H9 (cell line): ENCODE results near the gene RABGAP1L. TPM values are rescaled to one million over a fixed set of nuclear protein-coding genes. Genes with fewer than 3 reads are reported as not detected.

Experiments
- DNase-seq: peaks from one replicate; pipeline ENCODE4 v3.0.0-alpha.2; 2017
- H2AFZ ChIP-seq: one replicate; pipeline ENCODE4 v1.6.1; 2013; ENCODE audit warnings: mild to moderate bottlenecking, low read length, control low read depth, moderate library complexity
- H2AK5ac ChIP-seq: 2 replicates; pipeline ENCODE4 v1.6.1; 2013; ENCODE audit warnings: low read length, control low read depth, mixed read lengths; ENCODE audit not compliant: insufficient read length
- H2BK120ac ChIP-seq: one replicate; pipeline ENCODE4 v1.6.1; 2013; ENCODE audit warnings: low read depth, mild to moderate bottlenecking, low read length, control low read depth, inconsistent platforms; ENCODE audit not compliant: poor library complexity, severe bottlenecking
- H2BK12ac ChIP-seq: 2 replicates; pipeline ENCODE4 v1.6.1; 2013; ENCODE audit warnings: low read length, control low read depth, mixed read lengths, low read depth; ENCODE audit not compliant: insufficient read length
- H2BK15ac ChIP-seq: 2 replicates; pipeline ENCODE4 v1.6.1; 2013; ENCODE audit warnings: low read depth, low read length, control low read depth
- H2BK20ac ChIP-seq: one replicate; pipeline ENCODE4 v1.6.1; 2013; ENCODE audit warnings: low read depth, mild to moderate bottlenecking, low read length, control low read depth, inconsistent platforms; ENCODE audit not compliant: poor library complexity, severe bottlenecking
- H2BK5ac ChIP-seq: 2 replicates; pipeline ENCODE4 v1.6.1; 2013; ENCODE audit warnings: low read length, control low read depth, mixed read lengths; ENCODE audit not compliant: insufficient read length
- H3K14ac ChIP-seq: 2 replicates; pipeline ENCODE4 v1.6.1; 2013; ENCODE audit warnings: low read length, control low read depth; ENCODE audit not compliant: insufficient read depth
- H3K18ac ChIP-seq: 2 replicates; pipeline ENCODE4 v1.6.1; 2013; ENCODE audit warnings: low read depth, mild to moderate bottlenecking, mixed read lengths, low read length, control low read depth; ENCODE audit not compliant: insufficient read length
- H3K23ac ChIP-seq: 2 replicates; pipeline ENCODE4 v1.6.1; 2013; ENCODE audit warnings: low read length, control low read depth, mixed read lengths, low read depth; ENCODE audit not compliant: insufficient read length
- H3K23me2 ChIP-seq: 2 replicates; pipeline ENCODE4 v1.6.1; 2013; ENCODE audit warnings: low read depth, mild to moderate bottlenecking, mixed read lengths, low read length, control low read depth; ENCODE audit not compliant: insufficient read length, poor library complexity, severe bottlenecking
- H3K27ac ChIP-seq: 2 replicates; pipeline ENCODE4 v1.5.1; 2013; ENCODE audit warnings: low read length, control low read depth, mixed read lengths, low read depth; ENCODE audit not compliant: insufficient read length
- H3K27me3 ChIP-seq: 2 replicates; pipeline ENCODE4 v1.6.1; 2013; ENCODE audit warnings: low read length, control low read depth, inconsistent platforms; ENCODE audit not compliant: insufficient read depth
- H3K4ac ChIP-seq: 2 replicates; pipeline ENCODE4 v1.6.1; 2013; ENCODE audit warnings: low read depth, mild to moderate bottlenecking, control low read depth, inconsistent platforms, low read length, moderate library complexity
- H3K4me1 ChIP-seq: 2 replicates; pipeline ENCODE4 v1.6.1; 2013; ENCODE audit warnings: low read length, control low read depth, inconsistent platforms; ENCODE audit not compliant: insufficient read depth
- H3K4me2 ChIP-seq: 2 replicates; pipeline ENCODE4 v1.6.1; 2013; ENCODE audit warnings: low read length, control low read depth, mixed read lengths; ENCODE audit not compliant: insufficient read length, insufficient read depth
- H3K56ac ChIP-seq: 2 replicates; pipeline ENCODE4 v1.6.1; 2013; ENCODE audit warnings: low read depth, mild to moderate bottlenecking, mixed read lengths, low read length, control low read depth; ENCODE audit not compliant: insufficient read length
- H3K79me1 ChIP-seq: 2 replicates; pipeline ENCODE4 v1.6.1; 2013; ENCODE audit warnings: low read depth, mild to moderate bottlenecking, moderate library complexity, low read length, control low read depth, inconsistent platforms; ENCODE audit not compliant: insufficient read depth, poor library complexity, severe bottlenecking
- H3K79me2 ChIP-seq: 2 replicates; pipeline ENCODE4 v1.6.1; 2013; ENCODE audit warnings: low read length, control low read depth, inconsistent platforms; ENCODE audit not compliant: insufficient read depth
- H3K9ac ChIP-seq: 2 replicates; pipeline ENCODE4 v1.6.1; 2013; ENCODE audit warnings: low read length, control low read depth, mixed read lengths; ENCODE audit not compliant: insufficient read length; ENCODE audit errors: extremely low read depth
- H3K9me3 ChIP-seq: one replicate; pipeline ENCODE4 v1.6.1; 2013; ENCODE audit warnings: low read depth, low read length, inconsistent platforms; ENCODE audit not compliant: control insufficient read depth
- H3T11ph ChIP-seq: one replicate; pipeline ENCODE4 v1.6.1; 2013; ENCODE audit warnings: mild to moderate bottlenecking, low read length, control low read depth, inconsistent platforms
- H4K20me1 ChIP-seq: one replicate; pipeline ENCODE4 v1.6.1; 2013; ENCODE audit not compliant: control insufficient read depth, insufficient read length, insufficient read depth
- H4K5ac ChIP-seq: 2 replicates; pipeline ENCODE4 v1.6.1; 2013; ENCODE audit warnings: low read depth, mild to moderate bottlenecking, mixed read lengths, low read length, control low read depth; ENCODE audit not compliant: insufficient read length
- H4K8ac ChIP-seq: replicated peaks from 2 replicates; pipeline ENCODE4 v1.6.1; 2013; ENCODE audit warnings: low read length, control low read depth, mixed read lengths, low read depth; ENCODE audit not compliant: insufficient read length
- H4K91ac ChIP-seq: 2 replicates; pipeline ENCODE4 v1.6.1; 2013; ENCODE audit warnings: low read depth, mild to moderate bottlenecking, moderate library complexity, mixed read lengths, low read length, control low read depth; ENCODE audit not compliant: insufficient read length
- H3K27ac Mint-ChIP-seq, 3 experiments: 2 replicates in 2 of 3; 3 replicates in 1 of 3; pipeline ENCODE4 v1.8.0; 2020 to 2021; ENCODE audit warnings: mixed read lengths in 3 of 3, mild to moderate bottlenecking in 1 of 3, moderate library complexity in 1 of 3
- H3K27me3 Mint-ChIP-seq: 2 replicates; pipeline ENCODE4 v1.8.0; 2021; ENCODE audit warnings: low read depth, mild to moderate bottlenecking, moderate library complexity, mixed read lengths
- H3K36me3 Mint-ChIP-seq, 3 experiments: 2 replicates in 2 of 3; 3 replicates in 1 of 3; pipeline ENCODE4 v1.8.0; 2020 to 2021; ENCODE audit warnings: low read depth in 3 of 3, mixed read lengths in 3 of 3; ENCODE audit not compliant: insufficient read depth in 1 of 3
- H3K4me1 Mint-ChIP-seq, 2 experiments: 2 replicates each; pipeline ENCODE4 v1.8.0; 2020; ENCODE audit warnings: mixed read lengths in 2 of 2
- H3K4me3 Mint-ChIP-seq, 2 experiments: 2 replicates in 1 of 2; 3 replicates in 1 of 2; pipeline ENCODE4 v1.8.0; 2020 to 2021; ENCODE audit warnings: mild to moderate bottlenecking in 2 of 2, mixed read lengths in 2 of 2, moderate library complexity in 1 of 2
- H3K9me3 Mint-ChIP-seq, 2 experiments: 2 replicates in 1 of 2; 3 replicates in 1 of 2; pipeline ENCODE4 v1.8.0; 2020; ENCODE audit warnings: mild to moderate bottlenecking in 2 of 2, mixed read lengths in 2 of 2, moderate library complexity in 1 of 2
- CTCF ChIP-seq: fragments of 200-600 bp; sonication (generic); conservative IDR thresholded peaks from 3 replicates; pipeline ENCODE4 v1.8.0; 2021; ENCODE audit warnings: antibody characterized with exemption, mild to moderate bottlenecking
- WGBS: extraction: QIAGEN DNeasy Blood & Tissue Kit; methylation state at CpG from one replicate; pipeline ENCODE4 v1.1.7; 2013; ENCODE audit warnings: missing lambda C conversion rate, low lambda C conversion rate, mixed read lengths; ENCODE audit not compliant: insufficient read length; ENCODE audit errors: extremely low coverage; 5-methylcytosine and 5-hydroxymethylcytosine counted together
- total RNA-seq: library from RNA; stranded (reverse); gene quantifications from 2 replicates; pipeline ENCODE4 v1.2.1, GENCODE V29; 2021

The RABGAP1L gene
- total RNA-seq, 1 experiment from 2014 or later: 147 TPM

DNA sequence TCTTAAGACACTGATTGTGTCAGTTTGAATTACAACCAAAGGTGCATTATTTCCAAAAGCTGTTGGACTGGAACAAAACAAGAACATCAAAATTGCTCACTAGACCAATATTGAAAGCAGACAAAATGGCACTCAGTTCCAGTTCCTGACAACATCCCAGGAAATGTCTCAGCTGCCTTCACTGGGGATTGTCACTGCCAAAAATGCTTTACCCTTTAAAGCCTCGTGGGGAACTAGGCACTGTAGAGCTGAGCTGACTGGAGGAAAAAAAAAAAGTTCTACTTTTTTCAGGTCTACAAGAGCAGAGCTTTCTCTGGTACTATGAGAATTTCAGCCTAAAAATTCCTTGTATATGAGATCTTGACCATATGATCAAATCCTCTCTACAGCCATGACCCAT, 310.4 kb downstream of the RABGAP1L start:
- H3K56ac ChIP-seq: no peak overlapping the region
- H3K27ac ChIP-seq: no peak overlapping the region
- H3T11ph ChIP-seq: no peak overlapping the region
- no peak overlapping the region for H3K18ac ChIP-seq
- no peak overlapping the region for H4K8ac ChIP-seq
- no peaks in the 10 kb centered on the region; the same call in 1 of the 2 replicates for H3K4me1 ChIP-seq
- H4K5ac ChIP-seq: no peak overlapping the region
- no peak overlapping the region for H3K14ac ChIP-seq
- H2BK15ac ChIP-seq: no peak overlapping the region
- no peak overlapping the region for H3K4ac ChIP-seq
- no peak overlapping the region for H3K9ac ChIP-seq
- H4K91ac ChIP-seq: no peak overlapping the region
- no peak overlapping the region for H3K27ac Mint-ChIP-seq
- H2BK120ac ChIP-seq: no peak overlapping the region
- H3K4me2 ChIP-seq: no peak overlapping the region
- H2BK20ac ChIP-seq: no peak overlapping the region
- no peaks in the 10 kb centered on the region for H4K20me1 ChIP-seq
- no CpG with 5 or more reads among the region's 1 CpG for WGBS
- no peaks in the 10 kb centered on the region for H3K23me2 ChIP-seq
- H2BK5ac ChIP-seq: no peak overlapping the region
- H3K9me3 ChIP-seq: no peaks in the 10 kb centered on the region
- H3K4me3 Mint-ChIP-seq: no peak overlapping the region
- no peaks in the 10 kb centered on the region for H3K4me1 Mint-ChIP-seq
- H2AK5ac ChIP-seq: no peak overlapping the region
- TF ChIP-seq CTCF: no peak
- no peaks in the 10 kb centered on the region for H3K79me2 ChIP-seq
- no peak overlapping the region for H2AFZ ChIP-seq
- DNase-seq: no peak
- no peaks in the 10 kb centered on the region for H3K9me3 Mint-ChIP-seq
- H3K27me3 Mint-ChIP-seq: no peaks in the 10 kb centered on the region
- no peak overlapping the region for H3K23ac ChIP-seq
- H2BK12ac ChIP-seq: no peak overlapping the region
- no peaks in the 10 kb centered on the region for H3K27me3 ChIP-seq
- no peaks in the 10 kb centered on the region for H3K79me1 ChIP-seq
- no peaks in the 10 kb centered on the region for H3K36me3 Mint-ChIP-seq
